H1 (cell line): Measurements from ENCODE around the gene CUBN. TPM values are rescaled to one million over a fixed set of nuclear protein-coding genes. Genes with fewer than 3 reads are reported as not detected.

Experiments used
- BACH1 ChIP-seq: IDR thresholded peaks from 2 replicates; pipeline ENCODE4 v1.6.1; 2012; ENCODE audit warnings: low read length, improper control_type of control experiment
- MAFK ChIP-seq: IDR thresholded peaks from 2 replicates; pipeline ENCODE4 v1.6.1; 2012; ENCODE audit warnings: low read depth, mild to moderate bottlenecking, improper control_type of control experiment, low read length
- SIN3A ChIP-seq, 2 experiments: IDR thresholded peaks in 1 of 2; conservative IDR thresholded peaks in 1 of 2; 2 replicates each; pipeline ENCODE4 v1.6.1; 2011 to 2012; ENCODE audit warnings: low read length in 2 of 2, improper control_type of control experiment in 1 of 2, low read depth in 1 of 2, mild to moderate bottlenecking in 1 of 2
- SP4 ChIP-seq: IDR thresholded peaks from 2 replicates; pipeline ENCODE4 v1.6.1; 2012; ENCODE audit warnings: low read length, inconsistent platforms
- TAF1 ChIP-seq: IDR thresholded peaks from 2 replicates; pipeline ENCODE4 v1.6.1; 2011; ENCODE audit warnings: mild to moderate bottlenecking, low read depth, low read length
- TBP ChIP-seq: IDR thresholded peaks from 2 replicates; pipeline ENCODE4 v1.6.1; 2011; ENCODE audit warnings: low read depth, low read length, improper control_type of control experiment
- TEAD4 ChIP-seq: IDR thresholded peaks from 2 replicates; pipeline ENCODE4 v1.6.1; 2012; ENCODE audit warnings: low read depth, low read length, inconsistent platforms, mixed read lengths
- polyA plus RNA-seq, 7 experiments: library from polyadenylated mRNA; depleted of rRNA in 3 of 7; stranded (reverse) in 5 of 7; unstranded in 2 of 7; fragments of >200 nt in 5 of 7; fragments of 200-250 nt in 2 of 7; gene quantifications; 1 replicate in 5 of 7; 2 replicates in 1 of 7; 4 replicates in 1 of 7; pipeline versions ENCODE4 v1.2.1 to v1.2.3, GENCODE V29; 2011 to 2013; ENCODE audit warnings: missing spikeins in 2 of 7, mixed read lengths in 2 of 7
- total RNA-seq: library from RNA; stranded (reverse); fragmentation: NEBNext Ultra II Directional; extraction: Animal tissue kit (Norgen Biotek cat#: 25700); gene quantifications from 2 replicates; pipeline ENCODE4 v1.2.1, GENCODE V29; 2021

The CUBN gene
- total and polyA plus RNA-seq, 2 of the 8 experiments (the other 6 are each of a cell fraction or from before 2014, with no cell fraction given), result 0.04 to 0.08 TPM

GRCh38 chr10:16948361-16948760, 181.2 kb downstream of the CUBN start (continued):
- TF ChIP-seq MAFK, result no peak
- TF ChIP-seq TBP, result no peak
- no peak for TF ChIP-seq TEAD4
- no peak for TF ChIP-seq BACH1
- TF ChIP-seq TAF1, result no peak
- TF ChIP-seq SP4, result no peak
- no peak for TF ChIP-seq SIN3A (conservative IDR thresholded peaks at IDR 0.05 in 1 of 2, IDR thresholded peaks at IDR 0.05 in 1 of 2; ENCODE audit: low read depth in 1 of 2, low read length in 2 of 2)
- TF ChIP-seq, all 59 proteins: peak for 0
